HCT116 (cell line): ENCODE data around the gene VHLL. TPM values are rescaled to one million over a fixed set of nuclear protein-coding genes. Genes with fewer than 3 reads are reported as not detected.

ENCODE experiments used
- ATAC-seq: fragments of 200-7000 bp; cut with Tn5 transposase; 2 replicates; pipeline ENCODE4 v1.9.1; 2020; ENCODE audit warnings: mild to moderate bottlenecking, moderate library complexity
- BruUV-seq: library from RNA; stranded (reverse); fragments of 400-500 nt; replicated peaks from 2 replicates; lab custom pipeline; 2021; lab: Mats Ljungman, UMichigan
- CTCF ChIA-PET: fragments of 300-600 bp; sonication (Branson Sonifier 250); formaldehyde crosslinking; loops from one replicate; lab custom pipeline; 2021; ENCODE audit warnings: antibody characterized with exemption; lab: Charles Lee
- POLR2A ChIA-PET: fragments of 300-600, 350-600 bp; sonication (Branson Sonifier 250); formaldehyde crosslinking; loops from one replicate; lab custom pipeline; 2021; ENCODE audit warnings: antibody characterized with exemption; lab: Charles Lee
- RAD21 ChIA-PET, 2 experiments: fragments of 300-600 bp; sonication (Branson Sonifier 250); formaldehyde crosslinking; loops; one replicate each; lab custom pipeline; 2023; ENCODE audit warnings: low total read pairs in 2 of 2; ENCODE audit not compliant: uncharacterized antibody in 2 of 2, unreplicated experiment in 2 of 2, low non-redundant PET in 1 of 2; lab: Charles Lee
- DNase-seq: peaks from one replicate; pipeline ENCODE4 v3.0.0-alpha.2; 2010; ENCODE audit warnings: low read depth, low spot score
- H2AFZ ChIP-seq: fragments of 200-600 bp; shearing (Covaris generic), sonication (generic); 2 replicates; pipeline ENCODE4 v1.6.1; 2017; ENCODE audit warnings: low read depth, mixed run types, mixed read lengths, antibody characterized with exemption, low read length; ENCODE audit not compliant: poor library complexity, severe bottlenecking
- H3K27ac ChIP-seq: 2 replicates; pipeline ENCODE4 v1.5.1; 2012; ENCODE audit warnings: low read depth, low read length
- H3K27me3 ChIP-seq: fragments of 200-600 bp; sonication (generic); 2 replicates; pipeline ENCODE4 v1.6.1; 2016; ENCODE audit warnings: mixed run types, low read length, mixed read lengths; ENCODE audit not compliant: insufficient read depth
- H3K36me3 ChIP-seq, 2 experiments: fragments of 200-500 bp in 1 of 2; fragments of 200-600 bp in 1 of 2; sonication (Bioruptor generic) in 1 of 2; sonication (generic) in 1 of 2; 2 replicates each; pipeline versions ENCODE4 v1.5.1 to v1.6.1; 2014 to 2016; ENCODE audit warnings: low read length in 2 of 2, inconsistent platforms in 1 of 2, mixed read lengths in 1 of 2, mixed run types in 1 of 2; ENCODE audit not compliant: insufficient read depth in 2 of 2, control insufficient read depth in 1 of 2
- H3K4me1 ChIP-seq, 2 experiments: fragments of 200-600 bp in 1 of 2; sonication (generic) in 1 of 2; 2 replicates each; pipeline versions ENCODE4 v1.5.1 to v1.6.1; 2012 to 2017; ENCODE audit warnings: low read length in 2 of 2, inconsistent platforms in 1 of 2, mild to moderate bottlenecking in 1 of 2, mixed read lengths in 1 of 2, mixed run types in 1 of 2, moderate library complexity in 1 of 2; ENCODE audit not compliant: insufficient read depth in 2 of 2, control insufficient read depth in 1 of 2
- H3K4me2 ChIP-seq: fragments of 200-600 bp; sonication (generic); 2 replicates; pipeline ENCODE4 v1.6.1; 2017; ENCODE audit warnings: mixed run types, low read length, mixed read lengths
- H3K4me3 ChIP-seq, 2 experiments: fragments of 200-600 bp in 1 of 2; sonication (generic) in 1 of 2; replicated peaks in 1 of 2; 2 replicates each; pipeline ENCODE4 v1.5.1; 2011 to 2016; ENCODE audit warnings: low read length in 2 of 2, control low read depth in 1 of 2, low read depth in 1 of 2, mild to moderate bottlenecking in 1 of 2, mixed read lengths in 1 of 2, mixed run types in 1 of 2
- H3K79me2 ChIP-seq: fragments of 200-600 bp; sonication (generic); 2 replicates; pipeline ENCODE4 v1.6.1; 2017; ENCODE audit warnings: mild to moderate bottlenecking, mixed run types, low read length, moderate library complexity, mixed read lengths; ENCODE audit not compliant: insufficient read depth
- H3K9ac ChIP-seq: fragments of 200-600 bp; sonication (generic); 2 replicates; pipeline ENCODE4 v1.6.1; 2016; ENCODE audit warnings: low read length, mixed read lengths
- H3K9me2 ChIP-seq: fragments of 200-600 bp; sonication (generic), shearing (Covaris generic); 2 replicates; pipeline ENCODE4 v1.6.1; 2017; ENCODE audit warnings: mixed run types, mild to moderate bottlenecking, moderate library complexity; ENCODE audit not compliant: insufficient read depth
- H3K9me3 ChIP-seq, 2 experiments: fragments of 200-500 bp in 1 of 2; fragments of 200-600 bp in 1 of 2; sonication (Bioruptor generic) in 1 of 2; sonication (generic) in 1 of 2; 2 replicates each; pipeline ENCODE4 v1.6.1; 2014 to 2017; ENCODE audit warnings: low read length in 2 of 2, mixed read lengths in 2 of 2, inconsistent platforms in 1 of 2, low read depth in 1 of 2, mild to moderate bottlenecking in 1 of 2, mixed run types in 1 of 2, moderate library complexity in 1 of 2; ENCODE audit not compliant: control insufficient read depth in 1 of 2, insufficient read depth in 1 of 2
- H4K20me1 ChIP-seq: fragments of 200-600 bp; sonication (generic), shearing (Covaris generic); 2 replicates; pipeline ENCODE4 v1.6.1; 2017; ENCODE audit warnings: mixed run types, mild to moderate bottlenecking, moderate library complexity; ENCODE audit not compliant: insufficient read depth
- CBX3 ChIP-seq: IDR thresholded peaks from 2 replicates; pipeline ENCODE4 v1.6.1; 2012; ENCODE audit warnings: low read depth
- CEBPB ChIP-seq: IDR thresholded peaks from 2 replicates; pipeline ENCODE4 v1.6.1; 2012; ENCODE audit warnings: low read depth
- CTCF ChIP-seq, 3 experiments: fragments of 200-600 bp in 1 of 3; sonication (generic) in 1 of 3; IDR thresholded peaks in 2 of 3; conservative IDR thresholded peaks in 1 of 3; 2 replicates each; pipeline ENCODE4 v1.5.1; 2012 to 2017; ENCODE audit warnings: low read depth in 2 of 3, low read length in 2 of 3, antibody characterized with exemption in 1 of 3, borderline replicate concordance in 1 of 3, control low read depth in 1 of 3, mild to moderate bottlenecking in 1 of 3, mixed read lengths in 1 of 3, mixed run types in 1 of 3, moderate library complexity in 1 of 3; ENCODE audit not compliant: insufficient read depth in 1 of 3
- ELF1 ChIP-seq: IDR thresholded peaks from 2 replicates; pipeline ENCODE4 v1.6.1; 2012; ENCODE audit warnings: low read depth, borderline replicate concordance
- EZH2 ChIP-seq: fragments of 200-600 bp; sonication (generic); IDR thresholded peaks from 2 replicates; pipeline ENCODE4 v1.6.1; 2017; ENCODE audit warnings: antibody characterized with exemption, mixed run types
- FOSL1 ChIP-seq: IDR thresholded peaks from 2 replicates; pipeline ENCODE4 v1.6.1; 2012; ENCODE audit warnings: low read depth
- JUND ChIP-seq: IDR thresholded peaks from 2 replicates; pipeline ENCODE4 v1.6.1; 2012
- POLR2A ChIP-seq: IDR thresholded peaks from 2 replicates; pipeline ENCODE4 v1.7.0; 2011; ENCODE audit warnings: borderline replicate concordance; ENCODE audit not compliant: insufficient read depth, insufficient read length; ENCODE audit errors: extremely low read depth
- POLR2AphosphoS5 ChIP-seq: IDR thresholded peaks from 2 replicates; pipeline ENCODE4 v1.6.1; 2011; ENCODE audit warnings: mild to moderate bottlenecking, low read depth, low read length, moderate library complexity
- REST ChIP-seq: IDR thresholded peaks from 2 replicates; pipeline ENCODE4 v1.6.1; 2012; ENCODE audit warnings: low read depth
- SIN3A ChIP-seq: IDR thresholded peaks from 2 replicates; pipeline ENCODE4 v1.6.1; 2012; ENCODE audit warnings: low read depth
- SP1 ChIP-seq: IDR thresholded peaks from 2 replicates; pipeline ENCODE4 v1.6.1; 2012; ENCODE audit warnings: low read depth
- SRF ChIP-seq: IDR thresholded peaks from 2 replicates; pipeline ENCODE4 v1.6.1; 2012; ENCODE audit warnings: low read depth
- TCF7L2 ChIP-seq: IDR thresholded peaks from 2 replicates; pipeline ENCODE4 v1.7.0; 2011; ENCODE audit warnings: borderline replicate concordance, inconsistent platforms; ENCODE audit not compliant: insufficient read depth, insufficient read length; ENCODE audit errors: extremely low read depth
- ZFX ChIP-seq: fragments of 450-650 bp; IDR thresholded peaks from 2 replicates; pipeline ENCODE4 v1.6.1; 2017
- ZNF274 ChIP-seq: fragments of 200-500 bp; sonication (Bioruptor generic); IDR thresholded peaks from 2 replicates; pipeline ENCODE4 v1.6.1; 2014; ENCODE audit warnings: mild to moderate bottlenecking, low read depth, low read length, inconsistent platforms
- intact Hi-C: fragments of 100-400 bp; cut with micrococcal nuclease; formaldehyde crosslinking; loops from 2 replicates; pipeline ENCODE4 v1.10.0; 2022
- total RNA-seq: library from RNA; stranded (reverse); gene quantifications from one replicate; pipeline ENCODE4 v1.2.1, GENCODE V29; 2021; ENCODE audit not compliant: unreplicated experiment

The VHLL gene
- total RNA-seq, 1 experiment from 2014 or later, result not detected

- no peaks in the 10 kb centered on the region for H3K27me3 ChIP-seq
- peak within 1 kb of the TSS; percentile 66 to 67 for H3K4me3 ChIP-seq
- H3K9me3 ChIP-seq, result no peaks in the 10 kb centered on the region
- no peaks in the 10 kb centered on the region for H3K9me2 ChIP-seq
- DNase-seq, result peak; percentile 37
- peak within 1 kb of the TSS; percentile 41; the same call in 1 of the 2 replicates for H3K27ac ChIP-seq
- H3K9ac ChIP-seq, result peak within 1 kb of the TSS; percentile 62
- no peaks in the 10 kb centered on the region; a peak in 1 of 4 replicates for H3K36me3 ChIP-seq
- ChIA-PET RAD21 (no interaction called here), POLR2A (interaction anchor here (1.0 kb wide), 1 partner anchor 13 kb away, joined by 3 read pairs; the partner anchor contains the start of gene SMG5)
- H3K79me2 ChIP-seq, result no peaks in the 10 kb centered on the region
- H3K4me1 ChIP-seq, result peaks cover 4 to 14% of the 10 kb centered on the region in 2 experiments; a peak in 3 of 4 replicates
- peak; percentile 66; the same call in 1 of the 2 replicates for TF ChIP-seq SIN3A
- no peak for TF ChIP-seq CBX3
- TF ChIP-seq TCF7L2, result peak; percentile 63
- TF ChIP-seq SP1, result peak; percentile 0; the same call in 1 of the 2 replicates
- TF ChIP-seq POLR2AphosphoS5, result peak; percentile 60
- TF ChIP-seq ELF1, result no peak
- TF ChIP-seq SRF, result no peak
- TF ChIP-seq POLR2A, result no peak
- no peak for TF ChIP-seq ZNF274
- TF ChIP-seq, all 23 proteins: peak for 4
- BruUV-seq, result no TSS peak
- intact Hi-C loops, result no loop called here
- H3K4me2 ChIP-seq, result peak within 1 kb of the TSS; percentile 95
- H4K20me1 ChIP-seq, result no peaks in the 10 kb centered on the region
- H2AFZ ChIP-seq, result peak within 1 kb of the TSS; percentile 96
- CTCF ChIA-PET, result no interaction called here
- ATAC-seq, result peak; percentile 79
Observed at GRCh38 chr1:156295391-156295947, 3.6 kb downstream of the VHLL start, which contains the start of gene GLMP. Gene GLMP, minus strand, starts transcription at chr1:156295679. Its CDS starts 34 bp downstream, at chr1:156295645.

GRCh38 chr1:156293895-156294294 is 5.2 kb downstream of the VHLL start:
- Histone ChIP-seq H3K4me3 (no peak overlapping the region), H4K20me1 (no peaks in the 10 kb centered on the region), H3K27ac (no peak overlapping the region), H3K9me3 (no peaks in the 10 kb centered on the region), H3K36me3 (no peaks in the 10 kb centered on the region; a peak in 1 of 4 replicates), H3K9ac (no peak overlapping the region), H2AFZ (no peak overlapping the region), H3K4me2 (no peak overlapping the region), H3K79me2 (no peaks in the 10 kb centered on the region), H3K27me3 (no peaks in the 10 kb centered on the region), H3K4me1 (peaks cover 4 to 14% of the 10 kb centered on the region in 2 experiments; a peak in 3 of 4 replicates), H3K9me2 (no peaks in the 10 kb centered on the region)
- BruUV-seq, result no TSS peak
- ChIA-PET RAD21 (no interaction called here), POLR2A (no interaction called here), CTCF (no interaction called here)
- intact Hi-C loops, result no loop called here
- ATAC-seq, result no peak
- DNase-seq, result no peak
- no peak for TF ChIP-seq CTCF (IDR thresholded peaks at IDR 0.05 in 2 of 3, conservative IDR thresholded peaks at IDR 0.05 in 1 of 3; ENCODE audit: borderline replicate concordance in 1 of 3, insufficient read depth in 1 of 3, low read depth in 2 of 3, low read length in 2 of 3)
- TF ChIP-seq EZH2, result no peak
- TF ChIP-seq ZFX, result no peak
- TF ChIP-seq FOSL1, result no peak
- TF ChIP-seq JUND, result no peak
- no peak for TF ChIP-seq SRF
- no peak for TF ChIP-seq TCF7L2
- TF ChIP-seq REST, result no peak
- TF ChIP-seq CEBPB, result no peak
